GM12872 (cell line): ENCODE data around the gene ATP11B.

ENCODE experiments used
- TF ChIP-seq, protein P1 (sequence below): IDR thresholded peaks from 3 replicates; pipeline ENCODE4 v1.5.1; 2011; ENCODE audit warnings: low read depth, mild to moderate bottlenecking, low read length, moderate library complexity; ENCODE audit not compliant: insufficient read depth

Gene ATP11B

DNA sequence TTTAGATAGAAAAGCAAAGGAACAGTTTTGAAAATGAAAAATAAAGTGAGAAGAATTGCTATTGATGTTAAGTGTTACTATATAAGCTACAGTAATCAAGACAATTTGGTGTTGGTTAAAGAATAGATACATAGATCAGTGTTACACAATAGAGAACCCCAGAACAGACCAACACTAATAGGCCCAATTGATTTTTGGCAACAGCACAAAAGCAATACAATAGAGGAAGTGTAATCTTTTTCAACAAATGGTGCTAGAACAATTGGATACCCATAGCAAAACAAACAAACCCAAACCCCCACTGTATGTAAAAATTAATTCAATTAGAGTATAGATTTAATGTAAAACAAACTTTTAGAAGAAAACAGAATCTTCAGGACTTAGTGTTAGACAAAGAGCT lies 61.8 kb downstream of the ATP11B start:
- TF ChIP-seq, protein P1, sequence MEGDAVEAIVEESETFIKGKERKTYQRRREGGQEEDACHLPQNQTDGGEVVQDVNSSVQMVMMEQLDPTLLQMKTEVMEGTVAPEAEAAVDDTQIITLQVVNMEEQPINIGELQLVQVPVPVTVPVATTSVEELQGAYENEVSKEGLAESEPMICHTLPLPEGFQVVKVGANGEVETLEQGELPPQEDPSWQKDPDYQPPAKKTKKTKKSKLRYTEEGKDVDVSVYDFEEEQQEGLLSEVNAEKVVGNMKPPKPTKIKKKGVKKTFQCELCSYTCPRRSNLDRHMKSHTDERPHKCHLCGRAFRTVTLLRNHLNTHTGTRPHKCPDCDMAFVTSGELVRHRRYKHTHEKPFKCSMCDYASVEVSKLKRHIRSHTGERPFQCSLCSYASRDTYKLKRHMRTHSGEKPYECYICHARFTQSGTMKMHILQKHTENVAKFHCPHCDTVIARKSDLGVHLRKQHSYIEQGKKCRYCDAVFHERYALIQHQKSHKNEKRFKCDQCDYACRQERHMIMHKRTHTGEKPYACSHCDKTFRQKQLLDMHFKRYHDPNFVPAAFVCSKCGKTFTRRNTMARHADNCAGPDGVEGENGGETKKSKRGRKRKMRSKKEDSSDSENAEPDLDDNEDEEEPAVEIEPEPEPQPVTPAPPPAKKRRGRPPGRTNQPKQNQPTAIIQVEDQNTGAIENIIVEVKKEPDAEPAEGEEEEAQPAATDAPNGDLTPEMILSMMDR: no peak

DNA sequence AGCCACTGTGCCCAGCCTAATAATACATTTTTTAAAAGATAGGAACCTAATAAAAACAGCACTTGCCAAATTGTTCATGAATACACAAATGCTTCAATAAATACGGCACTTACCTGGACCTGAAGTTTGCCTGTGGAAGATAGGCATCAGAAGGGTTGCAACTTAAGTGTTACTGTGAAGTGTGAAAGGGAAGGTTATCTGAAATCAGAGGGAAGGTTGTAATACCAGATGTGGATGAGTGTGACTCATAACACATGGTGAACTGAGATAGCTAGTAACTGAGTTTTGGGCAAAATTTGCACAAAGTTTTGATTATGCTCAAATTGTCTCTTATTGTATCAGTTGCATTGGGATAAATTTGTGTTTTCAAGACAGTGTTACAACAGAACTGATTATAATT lies 68.0 kb downstream of the ATP11B start:
- TF ChIP-seq, protein P1: no peak

DNA sequence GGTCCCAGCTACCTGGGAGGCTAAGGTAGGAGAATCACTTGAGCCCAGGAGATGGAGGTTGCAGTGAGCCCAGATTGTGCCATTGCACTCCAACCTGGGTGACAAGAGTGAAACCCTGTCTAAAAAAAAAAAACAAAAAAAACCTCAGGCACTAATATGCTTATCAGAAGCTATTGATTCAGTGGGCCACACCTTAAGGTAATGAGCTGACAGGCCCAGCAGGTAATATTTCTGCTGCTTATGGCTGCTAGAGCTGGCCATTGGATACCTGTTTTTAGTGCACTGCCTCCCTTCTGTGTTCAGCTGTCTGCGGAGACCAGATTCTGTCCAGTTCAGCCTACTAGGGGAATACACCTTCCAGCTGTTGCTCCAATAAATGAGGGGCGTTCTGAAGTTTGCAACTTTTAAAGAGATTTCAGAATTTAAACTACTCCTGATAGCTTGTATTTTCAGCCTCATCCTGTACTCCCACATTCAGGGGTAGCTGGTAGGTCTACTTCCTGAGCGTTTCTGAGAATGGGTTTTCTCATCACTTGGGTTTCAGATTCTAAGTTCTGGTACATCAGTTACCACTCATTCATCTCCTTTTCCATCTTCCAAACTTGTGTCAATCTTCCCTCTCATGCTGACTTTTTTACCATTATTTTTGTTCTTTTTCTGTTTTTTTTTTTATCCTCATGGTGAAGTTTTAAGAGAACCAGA lies 69.0 kb downstream of the ATP11B start:
- TF ChIP-seq, protein P1: no peak

- TF ChIP-seq, protein P1: no peak
Observed at GRCh38 chr3:182869059-182869458, 75.8 kb downstream of the ATP11B start.

DNA sequence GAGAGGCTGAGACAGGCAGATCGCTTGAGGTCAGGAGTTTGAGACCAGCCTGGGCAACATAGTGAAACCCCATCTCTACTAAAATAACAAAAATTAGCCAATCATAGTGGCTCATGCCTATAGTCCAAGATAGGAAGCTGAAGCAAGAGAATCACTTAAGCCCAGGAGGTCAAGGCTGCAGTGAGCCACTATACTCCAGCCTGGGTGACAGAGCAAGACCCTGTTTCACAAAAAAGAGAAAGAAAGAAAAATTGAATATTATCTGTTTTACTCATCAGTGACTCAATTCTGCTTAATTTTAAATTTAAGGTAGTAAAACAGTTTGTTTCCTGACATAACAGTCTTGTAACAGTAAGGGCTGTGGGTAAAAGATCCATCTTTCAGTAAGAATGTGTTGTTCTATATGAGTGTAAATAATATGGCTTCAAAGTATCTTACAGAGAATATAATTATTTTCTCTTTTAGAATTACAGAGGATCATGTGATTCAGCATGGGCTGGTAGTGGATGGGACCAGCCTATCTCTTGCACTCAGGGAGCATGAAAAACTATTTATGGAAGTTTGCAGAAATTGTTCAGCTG lies 85.8 kb downstream of the ATP11B start:
- TF ChIP-seq, protein P1: no peak

GRCh38 chr3:182886497-182886896 lies 93.2 kb downstream of the ATP11B start:
- TF ChIP-seq, protein P1: no peak

- TF ChIP-seq, protein P1: no peak
Observed at GRCh38 chr3:182889948-182890629, 96.8 kb downstream of the ATP11B start.
